Measurements from ENCODE around the gene FXYD3.

Gene FXYD3

DNA sequence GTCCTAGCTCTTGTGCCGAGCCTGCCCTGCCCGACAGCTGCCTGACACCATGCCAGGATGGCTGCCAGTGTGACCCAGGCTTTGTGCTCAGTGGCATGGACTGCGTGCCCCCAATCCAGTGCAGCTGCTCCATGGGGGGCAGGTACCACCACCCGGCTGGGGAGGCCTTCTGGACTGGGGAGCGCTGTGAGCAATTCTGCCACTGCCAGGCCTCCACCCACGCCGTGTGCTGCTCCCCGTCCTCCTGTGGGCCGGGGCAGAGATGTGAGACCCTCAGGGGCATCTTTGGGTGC lies 9.4 kb upstream of the FXYD3 start:
- DNase-seq (ENCODE audit: low read depth in 1 of 2, low spot score in 1 of 2): no peak
- H3K27ac ChIP-seq (replicated peaks): no peak overlapping the region
- TF ChIP-seq GABPA (IDR thresholded peaks at IDR 0.05; ENCODE audit: low read depth): no peak
- no peak for TF ChIP-seq SPI1 (IDR thresholded peaks at IDR 0.05; ENCODE audit: borderline replicate concordance, low read depth)
- TF ChIP-seq, protein P1, sequence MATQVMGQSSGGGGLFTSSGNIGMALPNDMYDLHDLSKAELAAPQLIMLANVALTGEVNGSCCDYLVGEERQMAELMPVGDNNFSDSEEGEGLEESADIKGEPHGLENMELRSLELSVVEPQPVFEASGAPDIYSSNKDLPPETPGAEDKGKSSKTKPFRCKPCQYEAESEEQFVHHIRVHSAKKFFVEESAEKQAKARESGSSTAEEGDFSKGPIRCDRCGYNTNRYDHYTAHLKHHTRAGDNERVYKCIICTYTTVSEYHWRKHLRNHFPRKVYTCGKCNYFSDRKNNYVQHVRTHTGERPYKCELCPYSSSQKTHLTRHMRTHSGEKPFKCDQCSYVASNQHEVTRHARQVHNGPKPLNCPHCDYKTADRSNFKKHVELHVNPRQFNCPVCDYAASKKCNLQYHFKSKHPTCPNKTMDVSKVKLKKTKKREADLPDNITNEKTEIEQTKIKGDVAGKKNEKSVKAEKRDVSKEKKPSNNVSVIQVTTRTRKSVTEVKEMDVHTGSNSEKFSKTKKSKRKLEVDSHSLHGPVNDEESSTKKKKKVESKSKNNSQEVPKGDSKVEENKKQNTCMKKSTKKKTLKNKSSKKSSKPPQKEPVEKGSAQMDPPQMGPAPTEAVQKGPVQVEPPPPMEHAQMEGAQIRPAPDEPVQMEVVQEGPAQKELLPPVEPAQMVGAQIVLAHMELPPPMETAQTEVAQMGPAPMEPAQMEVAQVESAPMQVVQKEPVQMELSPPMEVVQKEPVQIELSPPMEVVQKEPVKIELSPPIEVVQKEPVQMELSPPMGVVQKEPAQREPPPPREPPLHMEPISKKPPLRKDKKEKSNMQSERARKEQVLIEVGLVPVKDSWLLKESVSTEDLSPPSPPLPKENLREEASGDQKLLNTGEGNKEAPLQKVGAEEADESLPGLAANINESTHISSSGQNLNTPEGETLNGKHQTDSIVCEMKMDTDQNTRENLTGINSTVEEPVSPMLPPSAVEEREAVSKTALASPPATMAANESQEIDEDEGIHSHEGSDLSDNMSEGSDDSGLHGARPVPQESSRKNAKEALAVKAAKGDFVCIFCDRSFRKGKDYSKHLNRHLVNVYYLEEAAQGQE (IDR thresholded peaks at IDR 0.05; ENCODE audit: insufficient replicate concordance, low read depth): no peak
- TF ChIP-seq, protein P2, sequence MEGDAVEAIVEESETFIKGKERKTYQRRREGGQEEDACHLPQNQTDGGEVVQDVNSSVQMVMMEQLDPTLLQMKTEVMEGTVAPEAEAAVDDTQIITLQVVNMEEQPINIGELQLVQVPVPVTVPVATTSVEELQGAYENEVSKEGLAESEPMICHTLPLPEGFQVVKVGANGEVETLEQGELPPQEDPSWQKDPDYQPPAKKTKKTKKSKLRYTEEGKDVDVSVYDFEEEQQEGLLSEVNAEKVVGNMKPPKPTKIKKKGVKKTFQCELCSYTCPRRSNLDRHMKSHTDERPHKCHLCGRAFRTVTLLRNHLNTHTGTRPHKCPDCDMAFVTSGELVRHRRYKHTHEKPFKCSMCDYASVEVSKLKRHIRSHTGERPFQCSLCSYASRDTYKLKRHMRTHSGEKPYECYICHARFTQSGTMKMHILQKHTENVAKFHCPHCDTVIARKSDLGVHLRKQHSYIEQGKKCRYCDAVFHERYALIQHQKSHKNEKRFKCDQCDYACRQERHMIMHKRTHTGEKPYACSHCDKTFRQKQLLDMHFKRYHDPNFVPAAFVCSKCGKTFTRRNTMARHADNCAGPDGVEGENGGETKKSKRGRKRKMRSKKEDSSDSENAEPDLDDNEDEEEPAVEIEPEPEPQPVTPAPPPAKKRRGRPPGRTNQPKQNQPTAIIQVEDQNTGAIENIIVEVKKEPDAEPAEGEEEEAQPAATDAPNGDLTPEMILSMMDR (IDR thresholded peaks at IDR 0.05; ENCODE audit: insufficient read depth, low read length): no peak
- TF ChIP-seq POLR2AphosphoS5 (IDR thresholded peaks at IDR 0.05; ENCODE audit: low read depth): no peak

DNA sequence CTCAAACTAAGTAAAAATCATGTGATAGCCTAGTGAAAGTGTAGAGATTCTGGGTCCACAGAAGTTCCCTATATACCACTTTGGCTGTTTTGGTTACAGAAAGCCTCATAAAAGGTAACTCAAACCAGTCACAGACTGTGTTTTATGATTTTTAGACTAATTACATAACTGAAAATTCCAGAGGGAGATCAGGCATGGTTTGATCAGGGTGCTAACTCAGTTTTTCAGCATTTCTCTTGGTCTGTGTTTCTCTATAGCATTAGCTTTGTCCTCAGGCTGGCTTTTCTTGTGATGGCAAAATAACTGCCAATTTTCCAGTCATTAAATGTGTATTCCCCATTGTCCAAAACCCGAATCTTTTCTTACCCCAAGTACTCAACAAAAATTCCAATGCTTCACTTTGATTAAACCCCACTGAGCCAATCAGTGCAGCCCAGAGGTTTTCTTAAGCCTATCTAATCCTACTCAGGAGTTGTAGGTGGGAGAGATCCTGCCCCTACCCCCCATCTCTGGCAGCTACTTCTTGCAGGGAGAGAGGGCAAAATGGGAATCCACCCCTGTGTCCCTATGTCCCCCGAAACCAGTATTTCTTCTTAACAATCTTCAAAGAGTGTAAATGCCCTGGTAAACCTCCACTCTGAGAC lies 8.6 kb upstream of the FXYD3 start:
- H3K4me3 ChIP-seq (replicated peaks; ENCODE audit: insufficient read depth, low read length): no peak overlapping the region
- DNase-seq (ENCODE audit: low read depth in 1 of 2, low spot score in 1 of 2): no peak
- TF ChIP-seq SPI1 (IDR thresholded peaks at IDR 0.05; ENCODE audit: borderline replicate concordance, low read depth) (no peak), GABPA (IDR thresholded peaks at IDR 0.05; ENCODE audit: low read depth) (no peak), POLR2AphosphoS5 (IDR thresholded peaks at IDR 0.05; ENCODE audit: low read depth) (no peak)
- TF ChIP-seq, protein P1 (IDR thresholded peaks at IDR 0.05; ENCODE audit: insufficient replicate concordance, low read depth): no peak
- TF ChIP-seq, protein P2 (IDR thresholded peaks at IDR 0.05; ENCODE audit: insufficient read depth, low read length): no peak
- no peak overlapping the region for H3K27ac ChIP-seq (replicated peaks)
- no peaks in the 10 kb centered on the region for H3K27me3 ChIP-seq (ENCODE audit: insufficient read depth, poor library complexity, severe bottlenecking)

More for the DNA sequence above, 9.4 kb upstream of the FXYD3 start:
- H3K27me3 ChIP-seq (ENCODE audit: insufficient read depth, poor library complexity, severe bottlenecking): no peaks in the 10 kb centered on the region
- H3K4me3 ChIP-seq (replicated peaks; ENCODE audit: insufficient read depth, low read length): no peak overlapping the region

DNA sequence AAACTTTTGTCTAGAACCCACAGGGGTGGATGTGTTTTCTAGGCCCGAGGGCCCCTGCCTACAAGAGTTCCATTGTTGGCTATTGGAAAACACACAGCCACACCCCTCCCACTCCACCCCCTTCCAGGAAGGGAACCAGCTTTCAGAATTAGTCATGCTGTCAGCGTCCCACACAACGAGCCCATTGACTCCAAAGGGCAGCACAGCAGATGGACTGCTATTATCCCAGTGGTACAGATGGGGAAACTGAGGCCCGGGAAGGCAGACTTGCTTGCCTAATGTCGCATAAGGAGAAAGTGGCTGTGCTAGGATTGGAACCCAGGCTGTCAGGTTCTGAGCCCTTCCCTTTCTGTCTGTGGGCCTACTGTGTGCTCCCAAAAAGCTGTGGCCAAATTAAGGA lies 8.1 kb upstream of the FXYD3 start:
- H3K27me3 ChIP-seq (ENCODE audit: insufficient read depth, poor library complexity, severe bottlenecking): no peaks in the 10 kb centered on the region
- DNase-seq (ENCODE audit: low read depth in 1 of 2, low spot score in 1 of 2): no peak
- H3K27ac ChIP-seq (replicated peaks): no peak overlapping the region
- H3K4me3 ChIP-seq (replicated peaks; ENCODE audit: insufficient read depth, low read length): no peak overlapping the region
- no peak for TF ChIP-seq SPI1 (IDR thresholded peaks at IDR 0.05; ENCODE audit: borderline replicate concordance, low read depth)
- TF ChIP-seq, protein P2 (IDR thresholded peaks at IDR 0.05; ENCODE audit: insufficient read depth, low read length): no peak
- no peak for TF ChIP-seq GABPA (IDR thresholded peaks at IDR 0.05; ENCODE audit: low read depth)

DNA sequence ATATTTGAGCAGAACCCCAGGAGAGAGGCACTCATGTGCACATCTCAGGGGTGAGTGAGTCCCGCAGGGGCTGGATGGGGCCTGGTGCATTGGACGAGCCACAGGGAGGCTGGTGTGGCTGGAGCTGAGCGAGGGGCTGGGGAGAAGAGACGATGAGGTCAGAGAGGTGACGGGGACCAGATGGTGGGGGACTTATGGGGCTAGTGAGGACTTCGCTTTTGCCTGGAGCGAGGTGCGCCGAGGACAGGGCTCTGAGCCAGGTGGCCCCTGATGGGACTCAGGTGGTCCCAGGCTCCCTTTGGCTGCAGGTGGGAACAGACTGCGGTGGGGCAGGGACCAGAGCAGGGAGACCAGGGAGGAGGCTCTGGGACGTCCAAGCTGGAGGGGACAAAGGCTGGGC lies 6.9 kb upstream of the FXYD3 start:
- Histone ChIP-seq H3K27ac (replicated peaks) (no peak overlapping the region), H3K27me3 (ENCODE audit: insufficient read depth, poor library complexity, severe bottlenecking) (no peaks in the 10 kb centered on the region), H3K4me3 (replicated peaks; ENCODE audit: insufficient read depth, low read length) (no peak overlapping the region)
- DNase-seq (ENCODE audit: low read depth in 1 of 2, low spot score in 1 of 2): no peak
- TF ChIP-seq GABPA (IDR thresholded peaks at IDR 0.05; ENCODE audit: low read depth) (no peak), SPI1 (IDR thresholded peaks at IDR 0.05; ENCODE audit: borderline replicate concordance, low read depth) (no peak), POLR2AphosphoS5 (IDR thresholded peaks at IDR 0.05; ENCODE audit: low read depth) (no peak)
- TF ChIP-seq, protein P1 (IDR thresholded peaks at IDR 0.05; ENCODE audit: insufficient replicate concordance, low read depth): no peak
- TF ChIP-seq, protein P2 (IDR thresholded peaks at IDR 0.05; ENCODE audit: insufficient read depth, low read length): no peak

Data from HL-60 (cell line).